T-helper 9 cell (primary cell): Measurements from ENCODE around the gene LRRN2.

Experiments used
- DNase-seq: peaks from one replicate; pipeline ENCODE4 v3.0.0-alpha.2; 2020

The LRRN2 gene

GRCh38 chr1:204624631-204625216 is 60.8 kb downstream of the LRRN2 start:
- no peak for DNase-seq

- DNase-seq, result no peak
Measured at GRCh38 chr1:204623894-204624361, 61.6 kb downstream of the LRRN2 start.

GRCh38 chr1:204623365-204623893 is 62.1 kb downstream of the LRRN2 start:
- DNase-seq, result no peak

- no peak for DNase-seq
Measured at GRCh38 chr1:204621996-204622395, 63.5 kb downstream of the LRRN2 start.

- no peak for DNase-seq
Measured at GRCh38 chr1:204621396-204621795, 64.1 kb downstream of the LRRN2 start.

- DNase-seq, result no peak
Measured at GRCh38 chr1:204619721-204620120, 65.8 kb downstream of the LRRN2 start.

- DNase-seq, result no peak
Measured at GRCh38 chr1:204618148-204618760, 67.3 kb downstream of the LRRN2 start.

GRCh38 chr1:204617256-204618147 is 68.0 kb downstream of the LRRN2 start:
- DNase-seq, result no peak

GRCh38 chr1:204616641-204617040 is 68.9 kb downstream of the LRRN2 start:
- DNase-seq, result no peak

- DNase-seq, result no peak
Measured at GRCh38 chr1:204615881-204616280, 69.7 kb downstream of the LRRN2 start.

- DNase-seq, result no peak
Measured at GRCh38 chr1:204613636-204614035, 71.9 kb downstream of the LRRN2 start.

- DNase-seq, result no peak
Measured at GRCh38 chr1:204612326-204612725, 73.2 kb downstream of the LRRN2 start.

GRCh38 chr1:204611036-204611435 is 74.5 kb downstream of the LRRN2 start:
- DNase-seq, result no peak

- no peak for DNase-seq
Measured at GRCh38 chr1:204607910-204608309, 77.6 kb downstream of the LRRN2 start.

- DNase-seq, result no peak
Measured at GRCh38 chr1:204605791-204606190, 79.7 kb downstream of the LRRN2 start.

- no peak for DNase-seq
Measured at GRCh38 chr1:204602871-204603542, 82.5 kb downstream of the LRRN2 start.

GRCh38 chr1:204602111-204602579 is 83.4 kb downstream of the LRRN2 start:
- no peak for DNase-seq

GRCh38 chr1:204600968-204601367 is 84.6 kb downstream of the LRRN2 start:
- DNase-seq, result no peak

GRCh38 chr1:204600203-204600602 is 85.3 kb downstream of the LRRN2 start:
- no peak for DNase-seq

- no peak for DNase-seq
Measured at GRCh38 chr1:204599596-204599995, 85.9 kb downstream of the LRRN2 start.

- DNase-seq, result no peak
Measured at GRCh38 chr1:204599098-204599497, 86.4 kb downstream of the LRRN2 start.

GRCh38 chr1:204598319-204598969 is 87.1 kb downstream of the LRRN2 start:
- DNase-seq, result no peak
